Urothelium cell line (cell line): Measurements from ENCODE around the gene TMC4.

Experiments used
- DNase-seq: peaks from one replicate; pipeline ENCODE4 v3.0.0; 2011; ENCODE audit warnings: low spot score, mixed read lengths
- FAIRE-seq: peaks from 2 replicates; lab custom pipeline; 2011; peaks lifted over from hg19 to GRCh38; lab: Jason Lieb, UNC

TMC4 gene

GRCh38 chr19:54158812-54159351, 14.1 kb downstream of the TMC4 start:
- DNase-seq, result no peak
- no peak for FAIRE-seq

GRCh38 chr19:54156953-54157352, 16.0 kb downstream of the TMC4 start:
- DNase-seq (no peak), FAIRE-seq (no peak)

GRCh38 chr19:54156490-54156889, 16.5 kb downstream of the TMC4 start:
- no peak for FAIRE-seq
- no peak for DNase-seq

- no peak for FAIRE-seq
Observed at GRCh38 chr19:54155694-54156093, 17.3 kb downstream of the TMC4 start.

GRCh38 chr19:54154603-54155345, 18.2 kb downstream of the TMC4 start:
- no peak for FAIRE-seq
- DNase-seq, result no peak

More at GRCh38 chr19:54155694-54156093, 17.3 kb downstream of the TMC4 start:
- DNase-seq, result no peak

- FAIRE-seq (no peak), DNase-seq (no peak)
Observed at GRCh38 chr19:54153731-54154326, 19.1 kb downstream of the TMC4 start.

- DNase-seq (no peak), FAIRE-seq (no peak)
Observed at GRCh38 chr19:54152878-54153524, 20.0 kb downstream of the TMC4 start.

GRCh38 chr19:54152267-54152666, 20.7 kb downstream of the TMC4 start:
- FAIRE-seq, result no peak

GRCh38 chr19:54151362-54152035, 21.5 kb downstream of the TMC4 start:
- no peak for FAIRE-seq
- DNase-seq, result no peak

More at GRCh38 chr19:54152267-54152666, 20.7 kb downstream of the TMC4 start:
- no peak for DNase-seq

- DNase-seq, result no peak
- no peak for FAIRE-seq
Observed at GRCh38 chr19:54149021-54149812, 23.7 kb downstream of the TMC4 start.

GRCh38 chr19:54148158-54148557, 24.8 kb downstream of the TMC4 start:
- DNase-seq (no peak), FAIRE-seq (no peak)

GRCh38 chr19:54147676-54148075, 25.3 kb downstream of the TMC4 start:
- no peak for DNase-seq
- no peak for FAIRE-seq

GRCh38 chr19:54145541-54146158, 27.3 kb downstream of the TMC4 start:
- no peak for FAIRE-seq
- no peak for DNase-seq

- no peak for FAIRE-seq
- no peak for DNase-seq
Observed at GRCh38 chr19:54142166-54142780, 30.7 kb downstream of the TMC4 start.

GRCh38 chr19:54141356-54141755, 31.6 kb downstream of the TMC4 start:
- FAIRE-seq, result no peak
- DNase-seq, result no peak

- DNase-seq, result no peak
- FAIRE-seq, result no peak
Observed at GRCh38 chr19:54138489-54139256, 34.3 kb downstream of the TMC4 start.

- FAIRE-seq (no peak), DNase-seq (peak; percentile 28)
Observed at GRCh38 chr19:54137699-54138488, 35.1 kb downstream of the TMC4 start, which contains the start of gene CNOT3. Gene CNOT3 (plus strand): TSS chr19:54137762. CDS start chr19:54142979, 5,217 bp downstream.
